Endothelial cell of umbilical vein (primary cell): Measurements from ENCODE around the gene ACTA2. TPM values are rescaled to one million over a fixed set of nuclear protein-coding genes. Genes with fewer than 3 reads are reported as not detected.

Experiments used
- BruUV-seq: library from RNA; stranded (reverse); fragments of 400-500 nt; replicated peaks from 2 replicates; lab custom pipeline; 2021; lab: Mats Ljungman, UMichigan
- CTCF ChIA-PET: fragments of 300-600, 350-600 bp; sonication (Branson Sonifier 250); formaldehyde crosslinking; loops from one replicate; lab custom pipeline; 2021; ENCODE audit warnings: antibody characterized with exemption, inconsistent platforms; lab: Charles Lee
- POLR2A ChIA-PET: fragments of 300-600, 350-600 bp; sonication (Branson Sonifier 250); formaldehyde crosslinking; loops from one replicate; lab custom pipeline; 2021; ENCODE audit warnings: antibody characterized with exemption, inconsistent platforms; lab: Charles Lee
- DNase-seq: peaks from one replicate; pipeline ENCODE4 v3.0.0-alpha.2; 2011; ENCODE audit warnings: low read depth, low spot score
- FAIRE-seq: peaks from 2 replicates; lab custom pipeline; 2011; peaks lifted over from hg19 to GRCh38; lab: Jason Lieb, UNC
- H2AFZ ChIP-seq: 2 replicates; pipeline ENCODE4 v1.6.0; 2012; ENCODE audit warnings: low read depth, low read length, control low read depth, inconsistent platforms
- H3K27ac ChIP-seq: 2 replicates; pipeline ENCODE4 v1.5.1; 2011; ENCODE audit warnings: low read depth, mild to moderate bottlenecking, control low read depth, low read length, moderate library complexity; ENCODE audit not compliant: insufficient read depth
- H3K27me3 ChIP-seq, 2 experiments: 2 replicates each; pipeline versions ENCODE4 v1.6.0 to v1.6.1; 2011; ENCODE audit warnings: low read length in 2 of 2, mixed read lengths in 1 of 2; ENCODE audit not compliant: control insufficient read depth in 2 of 2, insufficient read depth in 2 of 2
- H3K36me3 ChIP-seq, 2 experiments: 2 replicates in 1 of 2; 3 replicates in 1 of 2; pipeline ENCODE4 v1.5.1; 2011; ENCODE audit warnings: low read length in 2 of 2, mild to moderate bottlenecking in 1 of 2, moderate library complexity in 1 of 2; ENCODE audit not compliant: control insufficient read depth in 2 of 2, insufficient read depth in 2 of 2; ENCODE audit errors: extremely low read depth in 1 of 2
- H3K4me1 ChIP-seq: 3 replicates; pipeline ENCODE4 v1.5.1; 2011; ENCODE audit warnings: mild to moderate bottlenecking, low read length; ENCODE audit not compliant: control insufficient read depth, insufficient read depth; ENCODE audit errors: extremely low read depth
- H3K4me2 ChIP-seq: 2 replicates; pipeline ENCODE4 v1.6.1; 2011; ENCODE audit warnings: low read length, control low read depth, mixed read lengths; ENCODE audit not compliant: insufficient read depth
- H3K4me3 ChIP-seq, 3 experiments: fragments of 200-600 bp in 1 of 3; sonication (generic), shearing (Covaris generic) in 1 of 3; replicated peaks in 1 of 3; 2 replicates each; pipeline ENCODE4 v1.5.1; 2011 to 2016; ENCODE audit warnings: control low read depth in 3 of 3, low read length in 3 of 3, mild to moderate bottlenecking in 2 of 3, inconsistent platforms in 1 of 3, low read depth in 1 of 3, moderate library complexity in 1 of 3; ENCODE audit not compliant: insufficient read depth in 1 of 3
- H3K79me2 ChIP-seq: 2 replicates; pipeline ENCODE4 v1.6.0; 2012; ENCODE audit warnings: low read length, inconsistent platforms; ENCODE audit not compliant: control insufficient read depth, insufficient read depth
- H3K9ac ChIP-seq: replicated peaks from 2 replicates; pipeline ENCODE3; 2011; ENCODE audit warnings: low read length, control low read depth; ENCODE audit not compliant: insufficient read depth; ENCODE audit errors: extremely low read depth
- H3K9me1 ChIP-seq: replicated peaks from 3 replicates; pipeline ENCODE4 v1.6.0; 2011; ENCODE audit warnings: mild to moderate bottlenecking, low read length; ENCODE audit not compliant: control insufficient read depth, insufficient read depth; ENCODE audit errors: extremely low read depth
- H3K9me3 ChIP-seq: replicated peaks from 2 replicates; pipeline ENCODE4 v1.5.1; 2012; ENCODE audit warnings: low read length, inconsistent platforms; ENCODE audit not compliant: control insufficient read depth, insufficient read depth
- H4K20me1 ChIP-seq: replicated peaks from 2 replicates; pipeline ENCODE3; 2011; ENCODE audit warnings: mild to moderate bottlenecking, low read length; ENCODE audit not compliant: control insufficient read depth, insufficient read depth; ENCODE audit errors: extremely low read depth
- CTCF ChIP-seq, 2 donors: IDR thresholded peaks; 1 replicate in 1 of 2; 2 replicates in 1 of 2; pipeline ENCODE4 v1.5.1; 2011; ENCODE audit warnings: low read length in 2 of 2, mild to moderate bottlenecking in 2 of 2, moderate library complexity in 2 of 2, control low read depth in 1 of 2, inconsistent platforms in 1 of 2, low read depth in 1 of 2; ENCODE audit not compliant: insufficient read depth in 1 of 2; ENCODE audit errors: extremely low read depth in 1 of 2
- JUN ChIP-seq: IDR thresholded peaks from 2 replicates; pipeline ENCODE4 v1.6.1; 2011; ENCODE audit warnings: borderline replicate concordance, low read depth; ENCODE audit not compliant: insufficient read length, insufficient read depth
- MYC ChIP-seq: IDR thresholded peaks from one replicate; pipeline ENCODE4 v1.6.1; 2011; ENCODE audit warnings: mild to moderate bottlenecking, low read depth, low read length
- POLR2A ChIP-seq: IDR thresholded peaks from 2 replicates; pipeline ENCODE4 v1.6.1; 2012; ENCODE audit warnings: low read depth, mild to moderate bottlenecking, control low read depth, low read length
- dilution Hi-C: fragments of 300-500 bp; cut with MboI; formaldehyde crosslinking; loops from one replicate; pipeline ENCODE4 v1.15.0; 2019; ENCODE audit warnings: low sequenced_read_pairs; ENCODE audit not compliant: extremely low pct_ligation_motif_present
- intact Hi-C: fragments of 100-400 bp; cut with micrococcal nuclease; formaldehyde crosslinking; loops from one replicate; pipeline ENCODE4 v1.10.0; 2022
- polyA plus RNA-seq, 4 experiments: library from polyadenylated mRNA; depleted of rRNA in 3 of 4; stranded (reverse) in 3 of 4; unstranded in 1 of 4; fragments of >200 nt; gene quantifications; 2 replicates each; pipeline versions ENCODE4 v1.2.1 to v1.2.3, GENCODE V29; 2011 to 2012; ENCODE audit warnings: missing spikeins in 1 of 4
- total RNA-seq: library from RNA; stranded (reverse); gene quantifications from 2 replicates; pipeline ENCODE4 v1.2.3, GENCODE V29; 2021

ACTA2 gene
- total and polyA plus RNA-seq, 2 donors (not counting 3 experiments of a cell fraction or from before 2014, with no cell fraction given), result 6.3 to 9.7 TPM

GRCh38 chr10:88987243-88987725 is 34.7 kb upstream of the ACTA2 start:
- BruUV-seq, result no TSS peak
- ChIA-PET CTCF (interaction anchor here (0.6 to 4.2 kb wide), 40 partner anchors 8 to 422 kb away, joined by 3 to 103 read pairs (median 4); partner anchors contain the start of gene CH25H), POLR2A (no interaction called here)
- H3K27me3 ChIP-seq, result peaks cover 8 to 16% of the 10 kb centered on the region in 2 experiments
- no peaks in the 10 kb centered on the region for H3K9me3 ChIP-seq
- H3K9me1 ChIP-seq, result no peaks in the 10 kb centered on the region
- dilution Hi-C loops (loop anchor here (25.0 kb wide), 1 partner anchor 225 kb away; the partner anchor contains the start of gene CH25H), intact Hi-C loops (loop anchor here (1.0 kb wide), 2 partner anchors 52 to 152 kb away; no protein-coding TSS in a partner anchor)
- no peak for DNase-seq
- H3K79me2 ChIP-seq, result no peaks in the 10 kb centered on the region
- no peak overlapping the region for H3K9ac ChIP-seq
- H3K4me1 ChIP-seq, result peaks cover 26% of the 10 kb centered on the region
- no peaks in the 10 kb centered on the region for H3K36me3 ChIP-seq
- no peak overlapping the region for H3K4me3 ChIP-seq
- H3K27ac ChIP-seq, result no peak overlapping the region
- TF ChIP-seq JUN (no peak), CTCF (IDR thresholded peaks at IDR 0.05; ENCODE audit: extremely low read depth in 1 of 2, insufficient read depth in 1 of 2, low read depth in 1 of 2, low read length in 2 of 2) (no peak), POLR2A (no peak), MYC (no peak)
- no peak overlapping the region for H3K4me2 ChIP-seq
- H4K20me1 ChIP-seq, result no peaks in the 10 kb centered on the region
- no peak for FAIRE-seq
- no peak overlapping the region for H2AFZ ChIP-seq
